NCI-H1694 (cell line): ENCODE measurements around the gene C19orf25.

Source experiments
- DNase-seq: peaks from one replicate; lab custom pipeline; 2025; lab: John Stamatoyannopoulos, UW

The C19orf25 gene

DNA sequence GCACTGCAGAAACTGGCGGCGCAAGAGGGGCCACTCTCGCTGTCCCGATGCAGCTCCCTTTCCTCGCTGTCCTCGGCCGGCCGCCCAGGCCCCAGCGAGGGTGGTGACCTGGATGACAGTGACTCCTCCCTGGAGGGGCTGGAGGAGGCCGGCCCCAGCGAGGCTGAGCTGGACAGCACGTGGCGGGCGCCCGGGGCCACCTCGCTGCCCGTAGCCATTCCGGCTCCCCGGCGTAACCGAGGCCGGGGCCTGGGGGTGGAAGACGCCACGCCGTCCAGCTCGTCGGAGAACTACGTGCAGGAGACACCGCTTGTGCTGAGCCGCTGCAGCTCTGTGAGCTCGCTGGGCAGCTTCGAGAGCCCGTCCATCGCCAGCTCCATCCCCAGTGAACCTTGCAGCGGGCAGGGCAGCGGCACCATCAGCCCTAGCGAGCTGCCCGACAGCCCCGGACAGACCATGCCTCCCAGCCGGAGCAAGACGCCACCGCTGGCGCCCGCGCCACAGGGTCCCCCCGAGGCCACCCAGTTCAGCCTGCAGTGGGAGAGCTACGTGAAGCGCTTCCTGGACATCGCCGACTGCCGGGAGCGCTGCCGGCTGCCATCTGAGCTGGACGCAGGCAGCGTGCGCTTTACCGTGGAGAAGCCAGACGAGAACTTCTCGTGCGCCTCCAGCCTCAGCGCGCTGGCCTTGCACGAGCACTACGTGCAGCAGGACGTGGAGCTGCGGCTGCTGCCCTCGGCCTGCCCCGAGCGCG is 12.4 kb downstream of the C19orf25 start:
- no peak for DNase-seq

DNA sequence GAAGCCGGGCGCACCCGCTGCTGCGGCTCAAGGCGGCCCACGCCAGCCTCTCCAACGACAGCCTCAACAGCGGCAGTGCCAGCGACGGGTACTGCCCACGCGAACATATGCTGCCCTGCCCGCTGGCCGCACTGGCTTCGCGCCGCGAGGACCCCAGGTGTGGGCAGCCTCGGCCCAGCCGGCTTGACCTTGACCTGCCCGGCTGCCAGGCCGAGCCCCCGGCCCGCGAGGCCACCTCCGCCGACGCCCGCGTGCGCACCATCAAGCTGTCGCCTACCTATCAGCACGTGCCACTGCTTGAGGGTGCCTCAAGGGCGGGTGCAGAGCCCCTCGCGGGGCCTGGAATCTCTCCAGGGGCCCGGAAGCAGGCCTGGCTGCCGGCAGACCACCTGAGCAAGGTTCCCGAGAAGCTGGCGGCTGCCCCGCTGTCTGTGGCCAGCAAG is 13.0 kb downstream of the C19orf25 start:
- DNase-seq, result no peak

DNA sequence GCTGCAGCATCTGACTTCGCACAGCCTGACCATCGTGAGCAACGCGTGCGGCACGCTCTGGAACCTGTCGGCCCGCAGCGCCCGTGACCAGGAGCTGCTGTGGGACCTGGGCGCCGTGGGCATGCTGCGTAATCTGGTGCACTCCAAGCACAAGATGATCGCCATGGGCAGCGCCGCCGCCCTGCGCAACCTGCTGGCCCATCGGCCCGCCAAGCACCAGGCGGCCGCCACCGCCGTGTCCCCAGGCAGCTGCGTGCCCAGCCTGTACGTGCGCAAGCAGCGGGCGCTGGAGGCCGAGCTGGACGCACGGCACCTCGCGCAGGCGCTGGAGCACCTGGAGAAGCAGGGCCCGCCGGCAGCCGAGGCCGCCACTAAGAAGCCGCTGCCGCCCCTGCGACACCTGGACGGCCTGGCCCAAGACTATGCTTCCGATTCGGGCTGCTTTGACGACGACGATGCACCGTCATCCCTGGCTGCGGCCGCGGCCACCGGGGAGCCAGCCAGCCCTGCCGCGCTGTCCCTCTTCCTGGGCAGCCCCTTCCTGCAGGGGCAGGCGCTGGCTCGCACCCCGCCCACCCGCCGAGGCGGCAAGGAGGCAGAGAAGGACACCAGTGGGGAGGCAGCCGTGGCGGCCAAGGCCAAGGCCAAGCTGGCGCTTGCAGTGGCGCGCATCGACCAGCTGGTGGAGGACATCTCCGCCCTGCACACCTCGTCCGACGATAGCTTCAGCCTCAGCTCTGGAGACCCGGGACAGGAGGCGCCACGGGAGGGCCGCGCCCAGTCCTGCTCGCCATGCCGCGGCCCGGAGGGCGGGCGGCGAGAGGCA is 13.6 kb downstream of the C19orf25 start:
- DNase-seq, result no peak

DNA sequence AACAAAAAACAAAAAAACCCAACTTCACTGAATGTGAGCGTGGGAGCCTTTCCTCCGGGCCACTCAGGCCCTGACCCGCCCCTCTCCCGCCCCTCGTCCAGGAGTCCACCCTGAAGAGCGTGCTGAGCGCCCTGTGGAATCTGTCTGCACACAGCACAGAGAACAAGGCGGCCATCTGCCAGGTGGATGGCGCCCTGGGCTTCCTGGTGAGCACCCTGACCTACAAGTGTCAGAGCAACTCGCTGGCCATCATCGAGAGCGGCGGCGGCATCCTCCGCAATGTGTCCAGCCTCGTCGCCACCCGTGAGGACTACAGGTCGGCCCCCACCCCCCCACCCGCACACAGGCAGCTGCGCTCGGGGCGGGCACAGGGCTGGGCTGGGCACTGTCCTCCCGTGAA is 17.2 kb downstream of the C19orf25 start:
- no peak for DNase-seq

DNA sequence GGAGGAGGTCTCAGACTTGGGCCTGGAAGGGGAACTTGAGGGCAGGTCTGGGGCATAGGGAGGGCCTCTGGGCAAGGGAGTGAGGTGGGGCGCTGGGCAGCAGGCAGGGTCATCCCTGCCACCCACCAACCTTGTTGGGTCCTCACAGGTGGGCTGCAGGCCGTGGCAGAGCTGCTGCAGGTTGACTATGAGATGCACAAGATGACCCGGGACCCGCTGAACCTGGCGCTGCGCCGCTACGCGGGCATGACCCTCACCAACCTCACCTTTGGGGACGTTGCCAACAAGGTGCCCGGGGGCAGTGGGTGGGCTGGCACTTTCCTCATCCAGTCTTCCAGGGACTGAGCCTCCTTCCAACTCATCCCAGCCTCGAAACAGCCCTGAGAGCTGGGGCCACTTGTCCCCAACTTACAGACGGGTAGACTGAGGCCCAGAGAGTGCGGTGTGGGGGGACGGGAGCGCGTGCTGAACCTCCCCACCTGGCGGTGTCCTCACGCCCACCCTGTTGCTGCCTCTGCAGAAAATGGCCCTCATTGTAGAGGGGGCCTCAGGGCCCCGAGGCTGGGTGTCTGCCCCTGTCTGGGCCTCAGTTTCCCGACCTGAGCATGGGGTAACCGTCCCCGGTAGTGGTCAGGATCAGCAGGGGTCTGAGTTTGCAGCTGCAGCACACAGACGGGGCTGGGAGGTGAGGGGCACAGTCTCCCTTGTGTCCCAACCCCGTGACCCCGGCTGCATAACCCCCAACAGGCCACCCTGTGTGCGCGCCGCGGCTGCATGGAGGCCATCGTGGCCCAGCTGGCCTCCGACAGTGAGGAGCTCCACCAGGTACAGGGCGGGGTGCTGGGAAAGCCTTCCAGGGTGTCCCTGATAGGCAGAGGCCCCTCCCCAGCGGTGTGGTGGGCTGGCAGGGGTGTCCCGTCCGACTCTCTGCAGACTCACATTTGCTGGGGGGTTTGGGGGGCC is 18.7 kb downstream of the C19orf25 start:
- DNase-seq, result no peak

DNA sequence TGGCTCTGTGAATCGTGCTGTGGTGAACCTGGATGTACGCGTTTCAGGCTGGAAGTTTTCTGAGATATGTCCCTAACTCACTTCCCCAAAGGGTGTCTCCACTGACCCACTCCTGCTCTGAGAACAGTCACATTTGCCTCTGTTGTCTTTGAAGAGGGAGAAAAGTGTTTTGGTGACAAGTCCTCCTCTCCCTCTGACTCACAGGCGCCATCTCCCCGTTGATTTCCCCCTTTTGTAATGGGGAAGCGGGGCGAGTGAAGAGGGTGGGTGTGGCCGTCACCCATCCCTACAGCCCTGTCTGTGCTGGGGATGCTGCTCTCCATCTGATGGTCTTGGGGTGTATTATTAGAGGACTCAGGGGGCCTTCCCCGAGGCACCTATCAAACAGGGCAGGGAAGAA is 19.5 kb downstream of the C19orf25 start:
- no peak for DNase-seq

DNA sequence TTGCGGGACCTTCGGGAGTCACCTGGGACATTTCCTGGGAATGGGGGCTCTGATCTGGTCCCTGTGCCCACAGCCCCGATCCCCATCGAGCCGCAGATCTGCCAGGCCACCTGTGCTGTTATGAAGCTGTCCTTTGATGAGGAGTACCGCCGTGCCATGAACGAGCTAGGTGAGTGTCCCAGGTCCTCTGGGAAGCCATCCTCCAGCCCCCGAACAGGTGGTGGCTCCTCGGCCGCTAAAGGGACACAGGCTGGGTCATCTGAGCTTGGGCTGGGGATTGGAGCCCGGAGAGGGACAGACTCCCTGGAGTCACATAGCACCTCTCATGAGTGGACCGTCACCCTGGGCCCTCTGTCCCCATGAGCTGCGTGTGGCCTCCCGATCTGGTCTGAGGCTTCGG is 21.1 kb downstream of the C19orf25 start:
- no peak for DNase-seq

DNA sequence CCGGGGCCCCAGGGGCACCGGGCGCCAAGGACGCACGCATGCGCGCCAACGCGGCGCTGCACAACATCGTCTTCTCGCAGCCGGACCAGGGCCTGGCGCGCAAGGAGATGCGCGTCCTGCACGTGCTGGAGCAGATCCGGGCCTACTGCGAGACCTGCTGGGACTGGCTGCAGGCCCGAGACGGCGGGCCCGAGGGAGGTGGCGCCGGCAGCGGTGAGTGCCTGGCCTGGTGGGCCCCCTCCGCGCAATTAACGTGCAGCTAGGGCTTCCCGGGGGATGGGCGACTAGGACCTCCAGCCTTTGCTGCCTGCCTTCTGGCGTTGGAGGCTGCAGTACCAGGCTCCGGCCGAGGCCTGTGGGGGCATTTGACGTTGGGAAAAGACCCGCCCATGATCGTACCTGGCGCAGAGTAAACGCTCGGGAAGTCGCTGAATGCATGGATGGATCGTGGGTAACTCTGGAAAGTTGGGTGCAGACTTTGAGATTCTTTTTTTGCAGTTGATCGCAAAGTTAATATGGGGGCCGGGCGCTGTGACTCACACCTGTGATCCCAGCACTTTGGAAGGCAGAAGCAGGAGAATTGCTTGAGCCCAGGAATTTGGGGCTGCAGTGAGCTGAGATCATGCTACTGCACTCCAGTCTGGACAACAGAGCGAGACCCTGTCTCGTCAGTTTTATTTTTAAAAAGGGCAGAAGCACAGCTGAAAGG is 21.8 kb downstream of the C19orf25 start:
- DNase-seq, result no peak

DNA sequence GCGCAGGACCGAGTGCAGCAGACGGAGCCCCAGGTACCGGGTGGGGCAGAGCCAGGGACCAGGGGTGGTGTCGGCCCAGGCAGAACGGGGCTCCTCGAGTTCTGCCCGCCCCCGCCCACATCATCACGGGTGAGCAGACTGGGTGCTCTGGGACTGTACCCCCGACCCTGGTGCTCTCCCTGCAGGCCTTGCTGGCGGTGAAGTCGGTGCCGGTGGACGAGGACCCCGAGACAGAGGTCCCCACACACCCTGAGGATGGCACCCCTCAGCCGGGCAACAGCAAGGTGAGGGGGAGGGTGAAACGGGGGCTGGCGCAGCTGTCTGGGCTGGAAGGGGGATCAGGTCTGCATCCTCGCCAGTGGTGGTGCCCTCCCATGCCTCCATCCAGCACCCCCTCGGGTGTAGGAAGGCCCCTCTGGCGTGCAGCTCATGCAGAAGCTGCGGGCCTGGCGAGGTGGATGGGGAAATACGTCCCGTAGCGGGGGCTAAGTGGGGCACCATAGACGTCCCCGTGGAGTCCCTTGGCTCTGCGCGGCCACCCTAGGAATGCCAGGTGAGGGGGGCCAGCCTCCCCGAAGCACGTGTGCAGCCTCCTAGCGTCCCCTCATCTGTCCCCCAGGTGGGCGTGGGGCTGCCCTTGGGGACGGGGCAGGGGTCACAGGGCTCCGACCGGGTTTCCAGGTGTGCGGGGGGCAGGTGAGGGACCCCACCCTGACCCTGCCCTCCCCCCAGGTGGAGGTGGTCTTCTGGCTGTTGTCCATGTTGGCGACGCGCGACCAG is 22.7 kb downstream of the C19orf25 start:
- no peak for DNase-seq

DNA sequence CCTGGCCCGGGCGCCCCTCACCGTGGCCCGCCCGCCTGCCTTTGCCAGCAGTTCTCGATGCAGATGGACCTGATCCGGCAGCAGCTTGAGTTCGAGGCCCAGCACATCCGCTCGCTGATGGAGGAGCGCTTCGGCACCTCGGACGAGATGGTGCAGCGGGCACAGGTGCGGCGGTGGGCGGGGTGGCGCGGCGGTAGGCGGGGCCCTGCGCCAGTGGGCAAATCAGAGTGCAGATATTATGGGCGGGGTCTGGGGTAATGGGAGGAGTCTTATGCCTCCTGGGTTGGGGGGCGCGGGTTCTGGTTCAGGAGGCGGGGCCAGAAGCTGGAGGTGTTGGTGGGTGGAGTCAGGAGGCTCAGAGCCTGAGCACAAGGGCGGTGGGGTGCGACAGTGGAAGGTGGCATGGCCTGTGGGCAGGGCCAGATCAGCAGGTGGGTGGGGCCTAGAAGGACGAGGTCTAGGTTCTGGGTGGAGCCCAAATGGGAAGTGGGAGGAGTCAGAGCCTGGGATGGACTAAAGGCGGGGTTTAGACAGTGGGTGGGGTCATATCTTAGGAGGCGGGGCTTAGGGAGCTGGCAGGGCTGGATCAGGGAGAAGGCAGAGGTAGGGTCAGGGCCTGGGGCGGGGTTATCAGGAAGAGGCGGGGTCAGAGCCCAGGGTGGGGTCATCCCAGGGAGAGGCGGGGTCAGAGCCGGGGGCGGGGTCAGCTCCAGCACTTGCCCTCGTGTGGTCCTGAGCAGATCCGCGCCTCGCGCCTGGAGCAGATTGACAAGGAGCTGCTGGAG is 23.5 kb downstream of the C19orf25 start:
- DNase-seq, result no peak

DNA sequence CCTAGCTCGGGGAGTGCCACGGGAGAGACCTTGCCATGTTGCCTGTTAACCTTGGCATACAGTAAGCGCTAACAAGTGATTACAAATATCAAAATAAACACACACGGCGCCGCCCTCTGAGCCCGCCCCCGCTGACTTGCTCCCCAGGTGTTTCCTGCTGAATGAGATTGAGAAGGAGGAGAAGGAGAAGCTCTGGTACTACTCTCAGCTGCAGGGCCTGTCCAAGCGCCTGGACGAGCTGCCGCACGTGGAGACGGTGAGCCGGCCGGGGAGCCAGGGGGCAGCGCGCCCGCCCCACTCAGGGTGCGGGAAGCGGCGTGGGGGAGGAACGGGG is 24.0 kb downstream of the C19orf25 start:
- DNase-seq, result no peak

DNA sequence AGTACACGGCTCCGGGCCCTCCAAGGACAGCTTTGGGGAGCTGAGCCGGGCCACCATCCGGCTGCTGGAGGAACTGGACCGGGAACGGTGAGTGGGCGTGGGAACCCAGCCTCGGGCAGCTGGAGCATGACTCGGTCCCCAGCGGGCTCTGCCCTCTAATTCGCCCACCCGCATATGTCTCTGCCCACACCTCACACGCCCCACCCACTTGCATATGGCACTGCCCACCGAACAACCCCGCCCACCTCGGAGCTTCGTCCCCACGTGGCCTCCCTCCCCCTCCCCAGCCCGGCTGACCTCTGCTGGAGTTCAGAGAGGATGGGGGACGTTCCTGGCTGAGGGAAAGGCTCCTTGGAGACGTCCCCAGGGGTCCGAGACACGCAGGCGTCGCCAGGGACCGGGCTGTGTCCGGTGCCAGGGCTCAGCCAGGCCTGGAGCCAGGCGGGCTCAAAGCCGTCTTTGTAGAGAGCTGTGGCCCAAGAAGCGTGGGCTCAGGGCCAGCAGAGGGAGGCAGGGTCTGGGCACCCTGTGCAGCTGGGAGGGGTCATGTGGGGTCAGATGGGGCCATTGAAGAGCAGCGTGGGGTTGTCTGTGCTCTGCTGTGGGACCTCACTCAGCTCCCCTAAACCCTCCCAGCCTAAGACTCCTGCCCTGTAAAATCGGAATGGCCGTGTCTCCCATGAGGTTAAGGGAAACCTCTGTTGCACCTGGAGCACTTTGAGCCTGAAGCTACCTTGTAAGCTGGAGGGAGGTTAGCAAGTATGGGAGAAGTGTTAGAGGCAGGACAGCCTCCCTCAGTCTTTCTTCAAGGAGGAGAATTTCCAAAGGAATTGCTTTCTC is 25.3 kb downstream of the C19orf25 start:
- no peak for DNase-seq

DNA sequence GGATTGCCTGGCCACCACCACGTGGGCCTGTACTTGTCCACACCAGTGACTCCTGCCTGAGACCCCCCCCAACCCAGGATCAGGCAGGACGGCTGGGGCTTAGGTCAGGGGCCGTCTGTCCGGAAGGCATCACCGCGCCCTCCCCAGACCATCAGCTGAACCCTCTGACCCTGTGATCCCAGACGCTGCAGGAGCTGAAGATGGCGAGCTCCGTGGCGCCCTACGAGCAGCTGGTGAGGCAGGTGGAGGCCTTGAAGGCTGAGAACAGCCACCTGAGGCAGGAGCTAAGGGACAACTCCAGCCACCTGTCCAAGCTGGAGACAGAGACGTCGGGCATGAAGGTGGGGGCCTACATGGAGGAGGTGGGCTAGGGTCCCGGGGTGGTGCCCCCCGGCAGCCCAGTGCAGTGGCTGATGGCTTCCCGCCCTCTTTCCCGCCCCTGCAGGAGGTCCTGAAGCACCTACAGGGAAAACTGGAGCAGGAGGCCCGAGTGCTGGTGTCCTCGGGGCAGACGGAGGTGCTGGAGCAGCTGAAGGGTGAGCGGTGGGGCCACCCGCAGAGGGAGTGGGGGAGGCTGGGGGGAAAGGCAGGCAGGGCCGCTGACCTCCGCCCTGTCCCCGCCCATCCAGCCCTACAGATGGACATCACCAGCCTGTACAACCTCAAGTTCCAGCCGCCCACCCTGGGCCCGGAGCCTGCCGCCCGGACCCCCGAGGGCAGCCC is 26.1 kb downstream of the C19orf25 start:
- DNase-seq, result no peak

DNA sequence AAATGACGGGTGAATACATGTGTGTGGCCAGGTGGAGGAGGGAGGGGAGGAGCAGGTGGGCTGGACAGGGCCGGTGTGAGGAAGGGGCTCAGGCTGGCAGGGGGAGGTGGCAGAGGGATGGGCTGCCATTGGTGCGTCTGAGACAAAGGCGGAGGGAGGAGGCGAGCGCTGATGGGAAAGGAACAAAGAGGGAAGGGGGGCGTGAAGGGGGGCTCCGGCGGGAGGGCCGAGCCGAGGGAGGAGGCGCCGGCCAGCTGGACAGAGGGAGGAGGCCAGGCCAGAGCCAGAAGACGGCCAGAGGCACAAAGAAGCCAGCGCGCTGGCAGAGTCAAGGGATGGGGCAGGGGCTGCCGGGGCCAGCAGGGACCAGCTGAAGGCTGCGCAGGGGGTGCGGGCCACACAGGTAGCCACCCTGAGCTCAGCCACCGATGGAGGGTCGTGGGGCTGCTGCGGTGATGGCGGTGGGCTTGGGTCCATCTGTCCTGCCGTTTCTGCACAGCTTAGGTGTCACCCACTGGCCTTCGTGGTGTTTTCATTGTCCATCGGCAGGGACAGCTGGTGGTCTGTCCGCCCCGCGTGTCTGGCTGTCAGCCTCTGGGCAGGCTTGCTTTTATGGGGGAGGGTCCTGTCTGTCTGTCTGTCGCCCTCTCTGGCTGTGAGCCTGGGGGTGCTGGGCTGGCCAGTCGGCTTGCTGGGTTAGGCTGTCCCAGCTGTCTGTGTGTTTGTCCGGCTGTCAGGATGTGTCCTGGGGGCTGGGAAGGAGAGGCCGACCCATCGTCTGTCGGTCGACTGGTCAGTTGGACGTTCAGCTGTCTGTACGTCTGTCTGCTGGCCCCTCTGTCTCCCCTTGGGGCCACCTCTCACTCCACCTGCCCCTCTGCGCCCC is 26.9 kb downstream of the C19orf25 start:
- no peak for DNase-seq

DNA sequence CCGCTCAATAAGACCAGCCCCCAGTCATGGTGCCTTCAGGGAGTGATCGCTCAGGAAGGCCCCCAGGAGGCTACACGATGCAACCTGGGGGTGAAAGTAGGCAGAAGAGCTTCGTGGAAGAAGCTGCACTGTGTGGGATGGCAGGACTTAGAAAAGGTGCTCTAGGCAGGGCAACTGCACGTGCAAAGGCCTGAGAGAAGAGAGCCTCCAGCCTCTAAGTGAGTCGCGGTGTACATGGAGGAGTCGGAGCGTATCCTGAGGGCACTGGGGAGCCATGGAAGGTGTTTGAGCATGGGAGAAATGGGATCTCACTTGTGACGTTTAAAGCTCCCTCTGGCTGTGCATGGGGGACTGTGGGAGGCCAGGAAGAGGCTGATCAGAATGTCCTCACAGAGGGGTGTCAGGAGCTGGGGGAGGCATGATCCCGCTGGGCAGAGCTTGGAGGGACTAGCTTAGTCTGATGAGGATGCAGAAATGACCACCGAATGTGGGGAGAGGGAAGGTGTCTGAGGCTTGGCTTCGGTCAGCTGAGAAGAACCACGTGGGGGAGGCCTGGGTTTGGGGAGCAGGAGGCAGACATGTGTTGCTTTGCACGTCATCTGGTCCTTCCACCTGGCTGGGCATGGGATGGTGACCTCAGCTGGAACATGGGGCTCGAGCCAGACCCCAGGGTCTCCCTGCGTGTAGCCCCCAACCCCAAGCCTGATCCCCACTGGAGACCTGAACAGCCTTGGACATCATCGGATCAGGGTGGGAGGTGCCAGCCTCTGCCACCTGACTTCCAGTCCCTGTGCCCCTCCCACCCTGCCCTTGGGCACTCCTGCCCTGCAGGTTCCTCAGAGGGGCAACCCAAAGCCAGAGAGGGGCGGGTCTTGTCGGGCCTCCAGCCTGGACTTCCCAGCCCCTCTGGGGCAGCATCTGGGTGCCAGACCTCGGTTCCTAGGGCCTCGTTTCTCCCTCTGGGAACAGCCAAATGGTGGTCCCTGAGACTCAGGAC is 28.0 kb downstream of the C19orf25 start:
- no peak for DNase-seq
